ENCODE measurements around the gene RAB40C.

Gene RAB40C

DNA sequence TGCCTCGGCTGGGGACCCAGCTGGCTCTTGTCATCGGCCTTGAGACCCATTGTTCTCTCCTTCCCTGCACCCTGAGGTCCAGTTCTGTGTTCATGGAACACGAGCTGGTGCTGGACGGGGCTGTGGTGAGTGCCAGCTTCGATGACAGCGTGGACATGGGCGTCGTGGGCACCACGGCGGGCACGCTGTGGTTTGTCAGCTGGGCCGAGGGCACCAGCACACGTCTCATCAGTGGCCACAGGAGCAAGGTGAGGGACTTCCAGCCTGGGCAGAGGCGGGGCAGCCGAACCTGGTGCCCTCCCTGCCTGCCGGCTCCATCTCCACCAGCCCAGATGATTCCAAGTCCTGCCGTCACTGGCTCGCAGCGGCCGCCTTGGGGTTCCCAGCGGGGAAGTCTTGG is 72.7 kb downstream of the RAB40C start:
- WGBS (ENCODE audit: insufficient coverage): 96% methylated on average over 15 of the region's 21 CpGs
- no peaks in the 10 kb centered on the region for H3K9me3 ChIP-seq (ENCODE audit: control extremely low read depth in 1 of 5, control insufficient read depth in 4 of 5, insufficient read depth in 2 of 5, low read depth in 1 of 5, low read length in 4 of 5)
- no peak for DNase-seq
- POLR2A ChIA-PET: no interaction called here
- CTCF ChIA-PET: interaction anchor here (1.1 to 1.6 kb wide), 2 partner anchors 20 to 26 kb away, joined by 3 to 5 read pairs; no protein-coding TSS in a partner anchor
- H3K4me1 ChIP-seq (ENCODE audit: control extremely low read depth in 1 of 4, control insufficient read depth in 4 of 4, insufficient read depth in 4 of 4, low read length in 3 of 4): peaks cover 0 to 24% (median 19%) of the 10 kb centered on the region in 4 experiments
- H3K36me3 ChIP-seq (ENCODE audit: control insufficient read depth in 4 of 4, insufficient read depth in 4 of 4, low read length in 3 of 4): peaks cover 0 to 38% (median 11%) of the 10 kb centered on the region in 4 experiments
- no peak overlapping the region for H3K27ac ChIP-seq (ENCODE audit: insufficient read depth in 1 of 2, low read depth in 1 of 2, low read length in 2 of 2, poor library complexity in 1 of 2, severe bottlenecking in 2 of 2)
- no peak overlapping the region for H3K4me3 ChIP-seq (ENCODE audit: control insufficient read depth in 1 of 7, extremely low read depth in 1 of 7, insufficient read depth in 4 of 7, low read depth in 2 of 7, low read length in 6 of 7)
- no peaks in the 10 kb centered on the region for H3K27me3 ChIP-seq (replicated peaks in 2 of 5; ENCODE audit: control insufficient read depth in 4 of 5, insufficient read depth in 5 of 5, low read length in 4 of 5)

DNA sequence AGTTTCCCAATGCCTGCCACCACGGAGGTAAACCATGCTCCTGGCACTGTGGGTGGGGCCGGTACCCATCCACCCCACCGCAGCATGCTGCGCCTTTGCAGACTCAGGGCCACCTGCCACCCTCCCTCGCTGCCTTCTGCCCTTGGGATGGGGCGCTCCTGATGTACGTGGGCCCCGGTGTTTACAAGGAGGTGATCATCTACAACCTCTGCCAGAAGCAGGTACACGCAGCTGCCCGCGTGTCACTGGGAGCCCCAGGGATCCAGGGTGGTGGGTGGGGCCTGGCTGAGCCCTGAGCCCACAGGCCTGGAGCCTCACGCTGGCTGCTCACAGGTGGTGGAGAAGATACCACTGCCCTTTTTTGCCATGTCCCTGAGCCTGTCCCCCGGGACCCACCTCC is 76.7 kb downstream of the RAB40C start:
- Histone ChIP-seq H3K27me3 (replicated peaks in 2 of 5; ENCODE audit: control insufficient read depth in 4 of 5, insufficient read depth in 5 of 5, low read length in 4 of 5) (no peaks in the 10 kb centered on the region), H3K4me3 (ENCODE audit: control insufficient read depth in 1 of 7, extremely low read depth in 1 of 7, insufficient read depth in 4 of 7, low read depth in 2 of 7, low read length in 6 of 7) (no peak overlapping the region), H3K4me1 (ENCODE audit: control extremely low read depth in 1 of 4, control insufficient read depth in 4 of 4, insufficient read depth in 4 of 4, low read length in 3 of 4) (peaks cover 0 to 21% (median 18%) of the 10 kb centered on the region in 4 experiments), H3K27ac (ENCODE audit: insufficient read depth in 1 of 2, low read depth in 1 of 2, low read length in 2 of 2, poor library complexity in 1 of 2, severe bottlenecking in 2 of 2) (no peak overlapping the region), H3K9me3 (ENCODE audit: control extremely low read depth in 1 of 5, control insufficient read depth in 4 of 5, insufficient read depth in 2 of 5, low read depth in 1 of 5, low read length in 4 of 5) (no peaks in the 10 kb centered on the region), H3K36me3 (ENCODE audit: control insufficient read depth in 4 of 4, insufficient read depth in 4 of 4, low read length in 3 of 4) (peaks cover 2 to 44% (median 23%) of the 10 kb centered on the region in 4 experiments)
- CTCF ChIA-PET: interaction anchor here (0.8 to 2.4 kb wide), 5 partner anchors 9 to 22 kb away, joined by 3 to 8 read pairs (median 4); partner anchors contain the start of gene RHBDL1
- no peak for DNase-seq
- POLR2A ChIA-PET: no interaction called here
- whole genome bisulfite sequencing (ENCODE audit: insufficient coverage): 98% methylated on average over 12 of the region's 13 CpGs

DNA sequence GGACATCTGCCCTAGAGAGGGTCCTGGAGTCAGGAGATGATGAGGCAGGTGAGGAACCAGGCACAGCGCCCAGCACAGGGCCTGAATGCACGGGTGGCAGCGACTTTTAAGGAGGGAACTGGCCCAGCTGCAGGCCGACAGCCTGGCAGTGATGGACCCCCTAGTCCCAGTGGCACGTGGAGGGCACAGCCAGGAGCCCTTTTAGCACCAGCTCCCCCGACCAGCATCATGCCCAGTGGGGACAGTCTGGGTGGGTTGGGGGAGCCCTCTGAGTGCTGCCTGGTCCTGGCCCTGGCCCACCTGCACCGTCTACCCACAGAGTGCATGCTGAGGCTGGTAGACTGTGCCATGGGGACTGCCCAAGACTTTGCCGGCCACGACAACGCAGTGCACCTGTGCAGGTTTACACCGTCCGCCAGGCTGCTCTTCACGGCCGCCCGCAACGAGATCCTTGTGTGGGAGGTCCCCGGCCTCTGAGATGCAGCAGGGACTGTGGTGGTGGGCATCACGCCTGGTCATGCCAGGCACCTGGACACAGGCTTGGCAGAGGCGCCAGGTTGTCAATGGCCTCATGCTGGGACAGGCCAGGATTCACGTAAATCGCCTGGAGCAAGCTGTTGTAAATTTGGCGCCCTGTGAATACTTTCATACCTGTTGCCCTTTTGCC is 77.4 kb downstream of the RAB40C start:
- no peak for DNase-seq
- peaks cover 2 to 49% (median 27%) of the 10 kb centered on the region in 4 experiments for H3K36me3 ChIP-seq (ENCODE audit: control insufficient read depth in 4 of 4, insufficient read depth in 4 of 4, low read length in 3 of 4)
- ChIA-PET CTCF (interaction anchor here (0.8 to 2.4 kb wide), 9 partner anchors 9 to 93 kb away, joined by 3 to 8 read pairs (median 3); partner anchors contain the start of genes METTL26, RHBDL1 and WDR90), POLR2A (no interaction called here)
- no peaks in the 10 kb centered on the region for H3K27me3 ChIP-seq (replicated peaks in 2 of 5; ENCODE audit: control insufficient read depth in 4 of 5, insufficient read depth in 5 of 5, low read length in 4 of 5)
- H3K4me1 ChIP-seq (ENCODE audit: control extremely low read depth in 1 of 4, control insufficient read depth in 4 of 4, insufficient read depth in 4 of 4, low read length in 3 of 4): peaks cover 0 to 20% (median 16%) of the 10 kb centered on the region in 4 experiments
- H3K27ac ChIP-seq (ENCODE audit: insufficient read depth in 1 of 2, low read depth in 1 of 2, low read length in 2 of 2, poor library complexity in 1 of 2, severe bottlenecking in 2 of 2): peak overlapping the region in 1 of 2 experiments; percentile 76
- 95% methylated on average over 19 of the region's 22 CpGs for WGBS (ENCODE audit: insufficient coverage)
- peak overlapping the region in 1 of 7 experiments; percentile 59 for H3K4me3 ChIP-seq (ENCODE audit: control insufficient read depth in 1 of 7, extremely low read depth in 1 of 7, insufficient read depth in 4 of 7, low read depth in 2 of 7, low read length in 6 of 7)
- H3K9me3 ChIP-seq (ENCODE audit: control extremely low read depth in 1 of 5, control insufficient read depth in 4 of 5, insufficient read depth in 2 of 5, low read depth in 1 of 5, low read length in 4 of 5): no peaks in the 10 kb centered on the region

DNA sequence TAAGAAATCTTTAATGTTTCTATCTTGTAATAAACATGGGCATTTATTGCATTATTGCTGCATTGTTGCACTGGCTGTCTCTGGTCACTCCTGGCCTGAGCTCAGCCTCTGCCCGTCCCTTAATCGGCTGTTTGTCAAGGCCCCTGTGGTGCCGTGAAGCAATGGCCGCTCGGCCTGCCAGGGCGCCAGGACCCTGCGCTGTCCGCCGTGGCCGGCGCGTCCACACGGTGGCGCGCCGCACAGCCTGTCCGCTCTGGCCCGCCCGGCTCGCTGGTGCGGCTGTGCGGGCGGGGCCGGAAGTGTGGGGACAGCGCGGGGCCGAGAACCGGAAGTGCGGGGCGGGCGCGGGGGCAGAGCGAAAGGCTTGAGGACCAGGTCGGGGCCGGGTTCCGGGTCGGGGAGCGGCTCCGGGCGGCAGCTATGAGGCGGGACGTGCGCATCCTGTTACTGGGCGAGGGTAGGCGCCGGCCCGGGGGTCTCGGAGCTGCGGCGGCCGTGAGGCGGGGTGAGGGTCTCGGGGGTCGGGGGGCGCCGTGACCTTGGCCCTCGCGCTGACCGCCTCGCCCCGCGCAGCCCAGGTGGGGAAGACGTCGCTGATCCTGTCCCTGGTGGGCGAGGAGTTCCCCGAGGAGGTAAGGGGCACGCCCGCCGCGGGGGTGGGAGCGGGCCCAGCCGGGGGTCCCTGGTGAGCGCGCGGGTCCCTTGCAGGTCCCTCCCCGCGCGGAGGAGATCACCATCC is 78.1 kb downstream of the RAB40C start, which contains the start of gene RHOT2:
RHOT2 (plus strand) TSS at position 353 of the 739 bp plus-strand sequence; CDS start at position 421, 68 bp downstream.
- CTCF ChIA-PET: interaction anchor here (0.8 to 2.4 kb wide), 8 partner anchors 8 to 94 kb away, joined by 3 to 8 read pairs (median 3); partner anchors contain the start of genes METTL26, RHBDL1 and WDR90
- Histone ChIP-seq H3K4me3 (ENCODE audit: control insufficient read depth in 1 of 7, extremely low read depth in 1 of 7, insufficient read depth in 4 of 7, low read depth in 2 of 7, low read length in 6 of 7) (peak within 1 kb of the TSS; percentile 61 to 92 (median 81)), H3K27me3 (replicated peaks in 2 of 5; ENCODE audit: control insufficient read depth in 4 of 5, insufficient read depth in 5 of 5, low read length in 4 of 5) (no peaks in the 10 kb centered on the region), H3K4me1 (ENCODE audit: control extremely low read depth in 1 of 4, control insufficient read depth in 4 of 4, insufficient read depth in 4 of 4, low read length in 3 of 4) (peaks cover 0 to 20% (median 16%) of the 10 kb centered on the region in 4 experiments), H3K36me3 (ENCODE audit: control insufficient read depth in 4 of 4, insufficient read depth in 4 of 4, low read length in 3 of 4) (peaks cover 2 to 49% (median 28%) of the 10 kb centered on the region in 4 experiments), H3K27ac (ENCODE audit: insufficient read depth in 1 of 2, low read depth in 1 of 2, low read length in 2 of 2, poor library complexity in 1 of 2, severe bottlenecking in 2 of 2) (peak within 1 kb of the TSS in 1 of 2 experiments; percentile 76), H3K9me3 (ENCODE audit: control extremely low read depth in 1 of 5, control insufficient read depth in 4 of 5, insufficient read depth in 2 of 5, low read depth in 1 of 5, low read length in 4 of 5) (no peaks in the 10 kb centered on the region)
- 0% methylated on average over 51 of the region's 78 CpGs for WGBS (ENCODE audit: insufficient coverage)
- POLR2A ChIA-PET: no interaction called here
- peak; percentile 90 to 94 (median 93) for DNase-seq

DNA sequence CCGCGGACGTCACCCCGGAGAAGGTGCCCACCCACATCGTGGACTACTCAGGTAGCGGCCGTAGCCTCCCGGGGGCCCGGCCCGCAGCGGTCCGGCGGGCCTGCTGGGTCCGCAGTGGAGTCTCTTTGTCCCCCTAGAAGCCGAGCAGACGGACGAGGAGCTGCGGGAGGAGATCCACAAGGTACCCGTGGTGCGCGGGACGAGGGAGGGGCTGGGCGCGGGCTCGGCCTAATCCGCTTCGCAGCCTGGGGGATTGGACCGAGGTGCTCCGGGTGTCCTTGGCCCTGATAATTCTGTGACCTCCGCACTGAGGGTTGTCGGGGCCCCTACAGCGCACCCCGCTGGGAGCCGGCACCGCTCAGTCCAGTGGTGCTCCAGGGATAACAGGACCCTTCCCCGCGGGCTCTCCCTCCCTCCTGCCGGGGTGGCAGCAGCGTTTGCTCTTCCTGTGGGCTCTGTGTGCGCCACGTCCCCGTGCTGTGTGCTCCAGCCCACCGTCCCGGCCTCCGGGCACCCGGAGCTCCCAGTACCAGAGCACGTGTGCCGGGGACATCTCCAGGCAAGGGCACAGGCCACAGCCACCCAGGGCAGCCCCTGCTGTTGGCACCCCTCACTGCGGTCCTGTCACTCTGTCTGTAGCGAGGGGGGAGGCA is 78.8 kb downstream of the RAB40C start:
- Histone ChIP-seq H3K27me3 (replicated peaks in 2 of 5; ENCODE audit: control insufficient read depth in 4 of 5, insufficient read depth in 5 of 5, low read length in 4 of 5) (no peaks in the 10 kb centered on the region), H3K4me1 (ENCODE audit: control extremely low read depth in 1 of 4, control insufficient read depth in 4 of 4, insufficient read depth in 4 of 4, low read length in 3 of 4) (peaks cover 0 to 20% (median 16%) of the 10 kb centered on the region in 4 experiments), H3K9me3 (ENCODE audit: control extremely low read depth in 1 of 5, control insufficient read depth in 4 of 5, insufficient read depth in 2 of 5, low read depth in 1 of 5, low read length in 4 of 5) (no peaks in the 10 kb centered on the region), H3K36me3 (ENCODE audit: control insufficient read depth in 4 of 4, insufficient read depth in 4 of 4, low read length in 3 of 4) (peaks cover 2 to 55% (median 34%) of the 10 kb centered on the region in 4 experiments), H3K27ac (ENCODE audit: insufficient read depth in 1 of 2, low read depth in 1 of 2, low read length in 2 of 2, poor library complexity in 1 of 2, severe bottlenecking in 2 of 2) (peak overlapping the region in 1 of 2 experiments; percentile 76), H3K4me3 (ENCODE audit: control insufficient read depth in 1 of 7, extremely low read depth in 1 of 7, insufficient read depth in 4 of 7, low read depth in 2 of 7, low read length in 6 of 7) (peak overlapping the region; percentile 61 to 92 (median 81))
- no peak for DNase-seq
- ChIA-PET CTCF (interaction anchor here (1.0 to 2.4 kb wide), 4 partner anchors 7 to 25 kb away, joined by 3 to 8 read pairs (median 4); partner anchors contain the start of gene RHBDL1), POLR2A (no interaction called here)
- WGBS (ENCODE audit: insufficient coverage): 10% methylated on average over 50 of the region's 50 CpGs

DNA sequence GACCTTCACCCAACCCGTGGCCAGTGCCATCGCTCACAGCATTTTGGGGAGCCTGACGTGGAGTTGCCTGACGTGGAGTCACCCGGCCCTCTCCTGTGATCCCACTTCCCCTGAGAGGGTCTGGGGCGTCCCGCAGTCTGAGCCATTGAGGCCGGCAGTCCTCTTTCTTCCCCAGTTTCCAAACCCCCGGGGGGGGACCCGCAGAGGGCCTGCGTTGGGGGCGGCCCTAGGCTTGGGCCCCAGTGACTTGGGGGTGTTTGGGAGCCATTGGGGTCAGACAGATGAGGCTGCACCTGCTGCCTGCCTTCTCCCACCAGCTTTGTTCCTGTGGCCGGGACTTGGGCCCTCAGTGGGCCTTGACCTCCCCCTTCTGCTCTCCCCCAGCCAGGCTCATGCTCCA is 79.8 kb downstream of the RAB40C start:
- no peak overlapping the region for H3K27ac ChIP-seq (ENCODE audit: insufficient read depth in 1 of 2, low read depth in 1 of 2, low read length in 2 of 2, poor library complexity in 1 of 2, severe bottlenecking in 2 of 2)
- WGBS (ENCODE audit: insufficient coverage): 94% methylated on average over 10 of the region's 13 CpGs
- H3K4me3 ChIP-seq (ENCODE audit: control insufficient read depth in 1 of 7, extremely low read depth in 1 of 7, insufficient read depth in 4 of 7, low read depth in 2 of 7, low read length in 6 of 7): no peak overlapping the region
- POLR2A ChIA-PET: no interaction called here
- DNase-seq: no peak
- CTCF ChIA-PET: interaction anchor here (1.0 kb wide), 1 partner anchor 9 kb away, joined by 3 read pairs; no protein-coding TSS in a partner anchor
- peaks cover 0 to 20% (median 16%) of the 10 kb centered on the region in 4 experiments for H3K4me1 ChIP-seq (ENCODE audit: control extremely low read depth in 1 of 4, control insufficient read depth in 4 of 4, insufficient read depth in 4 of 4, low read length in 3 of 4)
- H3K27me3 ChIP-seq (replicated peaks in 2 of 5; ENCODE audit: control insufficient read depth in 4 of 5, insufficient read depth in 5 of 5, low read length in 4 of 5): peaks cover 0 to 1% (median 0%) of the 10 kb centered on the region in 5 experiments
- H3K9me3 ChIP-seq (ENCODE audit: control extremely low read depth in 1 of 5, control insufficient read depth in 4 of 5, insufficient read depth in 2 of 5, low read depth in 1 of 5, low read length in 4 of 5): no peaks in the 10 kb centered on the region
- H3K36me3 ChIP-seq (ENCODE audit: control insufficient read depth in 4 of 4, insufficient read depth in 4 of 4, low read length in 3 of 4): peaks cover 2 to 63% (median 41%) of the 10 kb centered on the region in 4 experiments

Data from common myeloid progenitor, CD34-positive (primary cell).